DND-41 (cell line): ENCODE measurements around the gene OPRD1.

ENCODE experiments used
- ATAC-seq: fragments of 200-7000 bp; cut with Tn5 transposase; 3 replicates; pipeline ENCODE4 v1.9.1; 2021; ENCODE audit warnings: low read depth; ENCODE audit not compliant: insufficient read depth
- DNase-seq: peaks from one replicate; pipeline ENCODE4 v3.0.0-alpha.2; 2020
- H2AFZ ChIP-seq: 2 replicates; pipeline ENCODE4 v1.6.0; 2012; ENCODE audit warnings: low read depth, low read length
- H3K27ac ChIP-seq: 2 replicates; pipeline ENCODE4 v1.5.1; 2012; ENCODE audit warnings: low read length, inconsistent platforms
- H3K27me3 ChIP-seq: fragments of 200-600 bp; sonication (generic); 2 replicates; pipeline ENCODE4 v1.6.0; 2012; ENCODE audit warnings: low read length, mild to moderate bottlenecking, inconsistent platforms; ENCODE audit not compliant: insufficient read depth, poor library complexity
- H3K36me3 ChIP-seq: 2 replicates; pipeline ENCODE4 v1.5.1; 2012; ENCODE audit warnings: low read length, inconsistent platforms; ENCODE audit not compliant: insufficient read depth
- H3K4me1 ChIP-seq: 2 replicates; pipeline ENCODE4 v1.5.1; 2012; ENCODE audit warnings: mild to moderate bottlenecking, low read length; ENCODE audit not compliant: insufficient read depth
- H3K4me2 ChIP-seq: 2 replicates; pipeline ENCODE4 v1.6.0; 2012; ENCODE audit warnings: mild to moderate bottlenecking, moderate library complexity, low read length, inconsistent platforms; ENCODE audit not compliant: insufficient read depth
- H3K4me3 ChIP-seq, 2 experiments: fragments of 200-600 bp in 1 of 2; shearing (Covaris generic) in 1 of 2; 2 replicates each; pipeline ENCODE4 v1.5.1; 2012 to 2016; ENCODE audit warnings: inconsistent platforms in 2 of 2, low read length in 2 of 2, mild to moderate bottlenecking in 2 of 2, low read depth in 1 of 2, moderate library complexity in 1 of 2
- H3K79me2 ChIP-seq: 2 replicates; pipeline ENCODE4 v1.6.0; 2012; ENCODE audit warnings: low read length, inconsistent platforms; ENCODE audit not compliant: insufficient read depth
- H3K9ac ChIP-seq: 2 replicates; pipeline ENCODE4 v1.6.0; 2012; ENCODE audit warnings: low read depth, mild to moderate bottlenecking, inconsistent platforms, low read length, moderate library complexity
- H3K9me3 ChIP-seq: 2 replicates; pipeline ENCODE4 v1.5.1; 2012; ENCODE audit warnings: low read length, moderate library complexity, mild to moderate bottlenecking, inconsistent platforms; ENCODE audit not compliant: insufficient read depth, severe bottlenecking
- H4K20me1 ChIP-seq: 2 replicates; pipeline ENCODE4 v1.6.0; 2012; ENCODE audit warnings: low read length; ENCODE audit not compliant: insufficient read depth
- CTCF ChIP-seq: IDR thresholded peaks from 2 replicates; pipeline ENCODE4 v1.5.1; 2012; ENCODE audit warnings: borderline replicate concordance, low read length, moderate library complexity, mild to moderate bottlenecking; ENCODE audit not compliant: poor library complexity, severe bottlenecking; ENCODE audit errors: extremely low read depth
- EZH2 ChIP-seq: IDR thresholded peaks from 3 replicates; pipeline ENCODE4 v1.6.1; 2012; ENCODE audit warnings: borderline replicate concordance, low read depth, mild to moderate bottlenecking, moderate library complexity, low read length, inconsistent platforms; ENCODE audit not compliant: severe bottlenecking

Gene OPRD1

GRCh38 chr1:28910379-28911115, 98.6 kb downstream of the OPRD1 start:
- H3K4me1 ChIP-seq, result peaks cover 14% of the 10 kb centered on the region
- DNase-seq, result no peak
- H3K9ac ChIP-seq, result no peak overlapping the region
- no peak overlapping the region for H3K4me2 ChIP-seq
- no peak overlapping the region for H3K27ac ChIP-seq
- no peaks in the 10 kb centered on the region for H3K27me3 ChIP-seq
- no peak overlapping the region for H3K4me3 ChIP-seq
- no peak overlapping the region for H2AFZ ChIP-seq
- H3K36me3 ChIP-seq, result no peaks in the 10 kb centered on the region
- peaks cover 11% of the 10 kb centered on the region for H3K79me2 ChIP-seq
- TF ChIP-seq EZH2 (no peak), CTCF (no peak)
- ATAC-seq, result no peak
- H3K9me3 ChIP-seq, result no peaks in the 10 kb centered on the region
- no peaks in the 10 kb centered on the region for H4K20me1 ChIP-seq

DNA sequence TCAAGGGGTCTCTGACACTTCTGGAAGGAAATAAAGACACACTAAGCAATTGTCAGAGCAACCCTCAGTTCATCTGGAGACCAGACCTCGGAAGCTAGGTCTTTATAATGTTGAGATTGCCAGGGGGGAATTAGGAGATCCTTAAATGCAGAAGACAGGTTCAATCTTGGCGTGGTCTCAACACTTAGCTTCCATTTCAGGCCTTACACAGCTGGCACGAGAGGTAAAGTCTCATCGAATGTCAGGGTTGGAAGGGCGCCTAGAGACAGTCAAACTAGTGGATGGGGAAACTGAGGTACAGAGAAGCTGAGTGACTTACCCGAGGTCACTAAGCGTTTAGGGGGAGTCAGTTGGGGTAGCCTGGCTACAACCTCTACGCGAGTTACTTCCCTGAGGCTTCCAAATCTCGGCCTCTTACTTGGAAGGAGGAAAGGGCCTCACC, 101.8 kb downstream of the OPRD1 start:
- no peak for ATAC-seq
- H3K27ac ChIP-seq, result peak overlapping the region; percentile 71
- peaks cover 18% of the 10 kb centered on the region; the same call in 1 of the 2 replicates for H4K20me1 ChIP-seq
- no peaks in the 10 kb centered on the region for H3K27me3 ChIP-seq
- H3K36me3 ChIP-seq, result no peaks in the 10 kb centered on the region
- peaks cover 40% of the 10 kb centered on the region for H3K4me1 ChIP-seq
- peak overlapping the region in 1 of 2 experiments; percentile 53; a peak in 2 of 4 replicates for H3K4me3 ChIP-seq
- peaks cover 44% of the 10 kb centered on the region for H3K79me2 ChIP-seq
- H3K9ac ChIP-seq, result peak overlapping the region; percentile 85
- DNase-seq, result no peak
- H3K9me3 ChIP-seq, result no peaks in the 10 kb centered on the region
- H3K4me2 ChIP-seq, result peak overlapping the region; percentile 81
- TF ChIP-seq CTCF (no peak), EZH2 (no peak)
- H2AFZ ChIP-seq, result peak overlapping the region; percentile 79

DNA sequence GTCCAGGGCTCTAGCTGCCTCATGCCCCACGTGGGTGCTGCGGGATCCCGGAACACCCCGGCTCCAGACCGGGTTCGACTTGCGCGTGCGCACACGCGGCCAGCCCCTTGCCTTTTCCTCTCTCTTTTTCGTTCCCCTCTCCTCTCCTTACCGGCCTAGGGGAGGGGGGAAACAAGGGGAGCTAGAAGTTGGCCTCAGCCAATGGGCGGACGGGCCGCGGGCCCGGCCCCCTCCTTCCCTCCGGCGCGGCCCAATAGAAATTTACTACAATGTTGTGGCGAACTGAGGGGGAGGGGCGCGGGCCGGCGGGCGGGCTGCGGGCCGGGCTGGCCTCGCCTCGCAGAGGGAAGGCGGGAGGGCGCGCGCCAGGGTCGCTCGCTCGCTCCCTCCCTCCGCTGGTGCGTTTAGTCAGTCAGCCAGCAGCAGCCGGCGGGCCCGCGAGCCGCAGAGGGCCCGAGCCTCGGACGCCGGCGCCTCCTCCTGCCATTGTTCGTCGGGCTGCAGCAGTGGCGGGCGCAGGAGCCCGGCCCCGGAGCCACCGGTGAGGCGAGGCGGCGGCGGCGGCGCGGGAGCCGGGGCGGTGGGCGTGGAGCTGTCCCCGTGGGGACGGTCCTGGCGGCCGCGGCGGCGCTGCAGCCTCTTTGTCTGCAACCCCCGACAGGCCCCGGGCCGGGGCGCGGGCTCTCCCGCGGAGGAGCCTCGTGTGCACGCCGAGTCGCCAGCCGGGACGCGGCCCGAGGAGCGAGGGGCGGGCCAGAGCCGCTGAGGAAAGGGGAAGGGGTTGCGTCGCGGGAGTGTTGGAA, 102.5 kb downstream of the OPRD1 start, which contains the start of gene EPB41:
EPB41 (plus strand) TSS at position 342 of the 803 bp plus-strand sequence. CDS start 72,869 bp downstream, outside the sequence.
- peak within 1 kb of the TSS; percentile 75 for H3K27ac ChIP-seq
- TF ChIP-seq CTCF (no peak), EZH2 (no peak)

More for the DNA sequence above, 102.5 kb downstream of the OPRD1 start, which contains the start of gene EPB41:
- H3K27me3 ChIP-seq, result no peaks in the 10 kb centered on the region
- peak within 1 kb of the TSS; percentile 79 for H2AFZ ChIP-seq
- ATAC-seq (peak; percentile 94), DNase-seq (peak; percentile 98)
- H3K36me3 ChIP-seq, result no peaks in the 10 kb centered on the region
- peak within 1 kb of the TSS; percentile 81 for H3K4me2 ChIP-seq
- peak within 1 kb of the TSS; percentile 37 to 77 for H3K4me3 ChIP-seq
- peak within 1 kb of the TSS; percentile 85 for H3K9ac ChIP-seq
- peaks cover 50% of the 10 kb centered on the region for H3K79me2 ChIP-seq
- no peaks in the 10 kb centered on the region for H3K9me3 ChIP-seq
- H3K4me1 ChIP-seq, result peaks cover 40% of the 10 kb centered on the region
- H4K20me1 ChIP-seq, result peaks cover 18% of the 10 kb centered on the region; the same call in 1 of the 2 replicates
